PFSK-1 (cell line): ENCODE measurements around the gene RHPN2.

Source experiments
- FOXP2 ChIP-seq: optimal IDR thresholded peaks from 2 replicates; pipeline ENCODE3; 2011; ENCODE audit warnings: borderline replicate concordance, control low read depth, inconsistent platforms; ENCODE audit not compliant: insufficient read depth; ENCODE audit errors: extremely low read length, extremely low read depth
- POLR2AphosphoS5 ChIP-seq: IDR thresholded peaks from 2 replicates; pipeline ENCODE4 v1.6.1; 2012; ENCODE audit warnings: low read depth, mild to moderate bottlenecking, control low read depth, low read length, moderate library complexity
- REST ChIP-seq, 2 experiments: IDR thresholded peaks; 2 replicates each; pipeline versions ENCODE4 v1.6.1 to v1.8.0; 2011 to 2012; ENCODE audit warnings: low read depth in 2 of 2, low read length in 2 of 2, control low read depth in 1 of 2, inconsistent platforms in 1 of 2, mild to moderate bottlenecking in 1 of 2, moderate library complexity in 1 of 2; ENCODE audit not compliant: insufficient read depth in 1 of 2
- SIN3A ChIP-seq: IDR thresholded peaks from 2 replicates; pipeline ENCODE4 v1.6.1; 2012; ENCODE audit warnings: mild to moderate bottlenecking, low read length, moderate library complexity, borderline replicate concordance; ENCODE audit not compliant: insufficient read depth
- TAF1 ChIP-seq: IDR thresholded peaks from 2 replicates; pipeline ENCODE4 v1.6.1; 2012; ENCODE audit warnings: low read length, control low read depth, borderline replicate concordance; ENCODE audit not compliant: insufficient read depth

The RHPN2 gene

GRCh38 chr19:33005440-33005839 lies 59.2 kb downstream of the RHPN2 start:
- TF ChIP-seq SIN3A, result no peak
- no peak for TF ChIP-seq TAF1
- TF ChIP-seq REST (IDR thresholded peaks at IDR 0.05; ENCODE audit: insufficient read depth in 1 of 2, low read depth in 2 of 2, low read length in 2 of 2), result no peak
- TF ChIP-seq FOXP2, result no peak
- no peak for TF ChIP-seq POLR2AphosphoS5

DNA sequence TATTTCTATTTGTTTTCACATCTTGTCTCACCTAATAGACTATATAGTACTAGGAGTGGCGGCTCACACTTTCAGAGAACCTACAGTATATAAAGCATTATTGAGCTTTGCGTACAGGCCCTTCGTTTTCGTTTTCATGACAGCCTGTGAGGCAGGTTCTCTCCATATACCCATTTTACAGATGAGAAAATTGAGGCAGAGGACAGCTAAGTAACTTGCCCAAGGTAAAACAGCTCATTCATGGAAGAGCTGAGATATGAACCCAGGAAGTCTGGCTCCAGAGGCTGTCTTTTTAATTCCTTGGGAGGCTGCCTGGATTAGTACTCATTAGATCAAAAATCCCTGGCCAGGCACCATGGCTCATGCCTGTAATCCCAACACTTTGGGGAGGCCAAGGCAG lies 63.8 kb downstream of the RHPN2 start:
- no peak for TF ChIP-seq FOXP2
- no peak for TF ChIP-seq POLR2AphosphoS5
- TF ChIP-seq SIN3A, result no peak
- no peak for TF ChIP-seq TAF1
- TF ChIP-seq REST (IDR thresholded peaks at IDR 0.05; ENCODE audit: insufficient read depth in 1 of 2, low read depth in 2 of 2, low read length in 2 of 2), result no peak

DNA sequence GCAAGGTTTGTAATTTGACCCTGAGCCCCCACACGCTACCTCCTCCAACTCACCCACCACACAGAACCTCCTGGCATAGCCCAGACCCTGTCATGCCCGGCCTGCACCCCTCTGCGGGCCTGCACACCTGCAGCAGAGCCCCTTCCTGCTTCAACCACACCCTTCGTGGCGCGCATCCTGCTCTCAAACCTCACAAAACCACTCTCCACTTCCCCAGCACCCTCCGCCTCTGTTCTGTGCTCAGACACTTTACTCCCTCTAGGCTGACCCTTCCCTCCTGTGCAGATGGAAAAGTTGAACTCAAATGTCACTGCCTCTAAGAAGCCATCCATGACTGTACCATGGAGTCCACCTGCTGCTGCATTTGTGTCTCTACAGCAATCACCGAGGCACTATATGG lies 64.2 kb downstream of the RHPN2 start:
- TF ChIP-seq TAF1 (no peak), SIN3A (no peak), REST (IDR thresholded peaks at IDR 0.05; ENCODE audit: insufficient read depth in 1 of 2, low read depth in 2 of 2, low read length in 2 of 2) (no peak), FOXP2 (no peak), POLR2AphosphoS5 (no peak)

DNA sequence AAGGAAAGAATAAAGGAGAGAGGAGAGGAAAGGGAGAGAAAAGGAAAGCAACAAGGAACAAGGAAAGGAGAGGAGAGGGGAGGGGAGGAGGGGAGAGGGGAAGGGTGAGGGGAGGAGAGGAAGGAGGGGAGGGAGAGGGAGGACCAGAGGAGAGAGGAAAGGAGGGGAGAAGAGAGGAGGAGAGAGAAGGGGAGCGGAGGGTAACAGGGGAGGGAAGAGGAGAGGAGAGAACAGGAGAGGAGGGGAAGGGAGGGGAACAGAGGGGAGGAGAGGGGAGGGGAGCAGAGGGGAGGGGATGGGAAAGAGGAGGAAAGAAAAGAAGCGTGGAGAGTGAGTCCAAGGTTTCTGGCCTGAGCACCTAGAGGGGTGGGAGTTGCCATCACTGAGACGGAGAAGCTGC lies 66.0 kb downstream of the RHPN2 start:
- TF ChIP-seq SIN3A, result no peak
- no peak for TF ChIP-seq FOXP2
- no peak for TF ChIP-seq REST (IDR thresholded peaks at IDR 0.05; ENCODE audit: insufficient read depth in 1 of 2, low read depth in 2 of 2, low read length in 2 of 2)
- no peak for TF ChIP-seq TAF1
- no peak for TF ChIP-seq POLR2AphosphoS5

GRCh38 chr19:32997716-32998355 lies 66.9 kb downstream of the RHPN2 start:
- no peak for TF ChIP-seq REST (IDR thresholded peaks at IDR 0.05; ENCODE audit: insufficient read depth in 1 of 2, low read depth in 2 of 2, low read length in 2 of 2)
- no peak for TF ChIP-seq FOXP2
- no peak for TF ChIP-seq SIN3A
- TF ChIP-seq POLR2AphosphoS5, result no peak
- TF ChIP-seq TAF1, result no peak
